ENCODE results near the gene AVEN. TPM values are rescaled to one million over a fixed set of nuclear protein-coding genes. Genes with fewer than 3 reads are reported as not detected.
"Not testable (repeated sequence)": the region's sequence is repeated elsewhere in the genome, so short reads cannot be mapped to it uniquely, and the experiment has no call there.

Gene AVEN
- polyA plus RNA-seq, 1 donor (not counting 4 experiments of a cell fraction or from before 2014, with no cell fraction given) = 16.6 TPM

GRCh38 chr15:34019369-34019990, 19.5 kb downstream of the AVEN start:
- FAIRE-seq (no peak), DNase-seq (ENCODE audit: low read depth, low spot score) (no peak)
- Histone ChIP-seq H3K27me3 (ENCODE audit: control insufficient read depth, extremely low read depth, insufficient read depth, low read length) (no peaks in the 10 kb centered on the region), H3K4me3 (ENCODE audit: control insufficient read depth in 2 of 3, extremely low read depth in 1 of 3, insufficient read depth in 2 of 3, low read depth in 1 of 3, low read length in 3 of 3) (no peak overlapping the region), H3K79me2 (ENCODE audit: control insufficient read depth, insufficient read depth, low read length) (no peaks in the 10 kb centered on the region), H3K4me1 (ENCODE audit: control insufficient read depth, extremely low read depth, insufficient read depth, low read length) (no peaks in the 10 kb centered on the region), H4K20me1 (ENCODE audit: control insufficient read depth, extremely low read depth, insufficient read depth, low read length) (no peaks in the 10 kb centered on the region), H3K9me1 (ENCODE audit: control insufficient read depth, extremely low read depth, insufficient read depth, low read length) (no peaks in the 10 kb centered on the region), H2AFZ (ENCODE audit: control insufficient read depth, low read length) (no peak overlapping the region), H3K9ac (ENCODE audit: control insufficient read depth, extremely low read depth, insufficient read depth, low read length) (no peak overlapping the region), H3K4me2 (ENCODE audit: control insufficient read depth, extremely low read depth, insufficient read depth, low read depth, low read length) (no peak overlapping the region), H3K36me3 (ENCODE audit: control insufficient read depth in 2 of 2, extremely low read depth in 1 of 2, insufficient read depth in 2 of 2, low read length in 2 of 2) (no peaks in the 10 kb centered on the region), H3K27ac (ENCODE audit: control insufficient read depth, insufficient read depth, low read length) (no peak overlapping the region), H3K9me3 (ENCODE audit: control insufficient read depth, low read depth, low read length) (no peaks in the 10 kb centered on the region)
- dilution Hi-C loops (cut with MboI; ENCODE audit: extremely low pct_ligation_motif_present, low sequenced_read_pairs) = no loop called here
- TF ChIP-seq, protein P1, sequence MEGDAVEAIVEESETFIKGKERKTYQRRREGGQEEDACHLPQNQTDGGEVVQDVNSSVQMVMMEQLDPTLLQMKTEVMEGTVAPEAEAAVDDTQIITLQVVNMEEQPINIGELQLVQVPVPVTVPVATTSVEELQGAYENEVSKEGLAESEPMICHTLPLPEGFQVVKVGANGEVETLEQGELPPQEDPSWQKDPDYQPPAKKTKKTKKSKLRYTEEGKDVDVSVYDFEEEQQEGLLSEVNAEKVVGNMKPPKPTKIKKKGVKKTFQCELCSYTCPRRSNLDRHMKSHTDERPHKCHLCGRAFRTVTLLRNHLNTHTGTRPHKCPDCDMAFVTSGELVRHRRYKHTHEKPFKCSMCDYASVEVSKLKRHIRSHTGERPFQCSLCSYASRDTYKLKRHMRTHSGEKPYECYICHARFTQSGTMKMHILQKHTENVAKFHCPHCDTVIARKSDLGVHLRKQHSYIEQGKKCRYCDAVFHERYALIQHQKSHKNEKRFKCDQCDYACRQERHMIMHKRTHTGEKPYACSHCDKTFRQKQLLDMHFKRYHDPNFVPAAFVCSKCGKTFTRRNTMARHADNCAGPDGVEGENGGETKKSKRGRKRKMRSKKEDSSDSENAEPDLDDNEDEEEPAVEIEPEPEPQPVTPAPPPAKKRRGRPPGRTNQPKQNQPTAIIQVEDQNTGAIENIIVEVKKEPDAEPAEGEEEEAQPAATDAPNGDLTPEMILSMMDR (optimal IDR thresholded peaks at IDR 0.05 in 1 of 3, IDR thresholded peaks at IDR 0.05 in 1 of 3, conservative IDR thresholded peaks at IDR 0.05 in 1 of 3; ENCODE audit: extremely low read depth in 1 of 3, insufficient read depth in 2 of 3, low read length in 3 of 3) = no peak
- TF ChIP-seq EZH2 (IDR thresholded peaks at IDR 0.05; ENCODE audit: low read length) = no peak

DNA sequence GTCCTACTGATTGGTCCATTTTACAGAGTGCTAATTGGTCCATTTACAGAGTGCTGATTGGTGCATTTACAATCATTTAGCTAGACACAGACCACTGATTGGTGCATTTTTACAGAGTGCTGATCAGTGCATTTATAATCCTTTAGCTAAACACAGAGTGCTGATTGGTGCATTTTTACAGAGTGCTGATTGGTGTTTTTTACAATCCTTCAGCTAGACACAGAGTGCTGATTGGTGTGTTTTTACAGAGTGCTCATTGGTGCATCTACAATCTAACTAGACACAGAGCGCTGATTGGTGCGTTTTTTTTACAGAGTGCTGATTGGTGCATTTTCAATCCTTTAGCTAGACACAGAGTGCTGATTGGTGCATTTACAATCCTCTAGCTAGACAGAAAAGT, 20.3 kb downstream of the AVEN start:
- H3K4me3 ChIP-seq (ENCODE audit: control insufficient read depth in 2 of 3, extremely low read depth in 1 of 3, insufficient read depth in 2 of 3, low read depth in 1 of 3, low read length in 3 of 3); DNase-seq (ENCODE audit: low read depth, low spot score); H3K27me3 ChIP-seq (ENCODE audit: control insufficient read depth, extremely low read depth, insufficient read depth, low read length); H2AFZ ChIP-seq (ENCODE audit: control insufficient read depth, low read length); H3K27ac ChIP-seq (ENCODE audit: control insufficient read depth, insufficient read depth, low read length); H3K9me1 ChIP-seq (ENCODE audit: control insufficient read depth, extremely low read depth, insufficient read depth, low read length); H3K9ac ChIP-seq (ENCODE audit: control insufficient read depth, extremely low read depth, insufficient read depth, low read length); H3K36me3 ChIP-seq (ENCODE audit: control insufficient read depth in 2 of 2, extremely low read depth in 1 of 2, insufficient read depth in 2 of 2, low read length in 2 of 2); H4K20me1 ChIP-seq (ENCODE audit: control insufficient read depth, extremely low read depth, insufficient read depth, low read length); FAIRE-seq; H3K4me1 ChIP-seq (ENCODE audit: control insufficient read depth, extremely low read depth, insufficient read depth, low read length); H3K9me3 ChIP-seq (ENCODE audit: control insufficient read depth, low read depth, low read length); dilution Hi-C loops (cut with MboI; ENCODE audit: extremely low pct_ligation_motif_present, low sequenced_read_pairs); H3K79me2 ChIP-seq (ENCODE audit: control insufficient read depth, insufficient read depth, low read length); H3K4me2 ChIP-seq (ENCODE audit: control insufficient read depth, extremely low read depth, insufficient read depth, low read depth, low read length): not testable (repeated sequence)
